ENCODE results near the gene LGR4. TPM values are rescaled to one million over a fixed set of nuclear protein-coding genes. Genes with fewer than 3 reads are reported as not detected.

LGR4 gene
- total and polyA plus RNA-seq, 2 of the 13 experiments (the other 11 are each of a cell fraction or from before 2014, with no cell fraction given), result 42.1 to 68.7 TPM

DNA sequence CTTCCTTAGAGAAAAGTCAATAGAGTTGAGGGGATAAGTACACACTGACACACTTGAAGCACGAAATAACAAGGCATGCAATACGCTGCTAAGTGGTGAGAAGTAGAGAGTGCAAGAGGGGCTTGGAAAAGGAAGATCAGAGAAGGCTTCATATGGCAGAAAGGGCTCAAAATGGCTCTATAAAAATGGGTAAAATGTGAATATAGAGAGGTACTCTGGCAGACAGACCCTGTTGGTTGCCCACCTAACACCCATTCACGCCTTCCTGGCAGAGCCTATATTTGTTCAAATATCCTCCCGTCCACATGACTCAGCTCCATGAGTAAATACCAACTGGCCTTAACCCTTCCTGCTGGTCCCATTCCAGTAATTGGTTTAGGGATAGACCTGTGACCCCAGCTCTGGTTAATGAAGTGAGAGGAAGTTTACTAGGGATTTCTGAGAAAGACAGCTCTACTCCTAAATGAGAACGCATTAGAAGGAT, 70.7 kb downstream of the LGR4 start (continued):
- TF ChIP-seq ZNF251 (CRISPR knock-in tag; IDR thresholded peaks at IDR 0.05) (no peak), FOXK2 (IDR thresholded peaks at IDR 0.05) (no peak), RBM39 (IDR thresholded peaks at IDR 0.05; ENCODE audit: low read depth, low read length, poor library complexity, severe bottlenecking) (no peak), MBD4 (IDR thresholded peaks at IDR 0.05; ENCODE audit: borderline replicate concordance, low read length) (no peak), ZNF34 (CRISPR knock-in tag; IDR thresholded peaks at IDR 0.05; ENCODE audit: borderline replicate concordance) (no peak), FOXM1 (CRISPR knock-in tag; IDR thresholded peaks at IDR 0.05) (no peak), ZNF335 (CRISPR knock-in tag; IDR thresholded peaks at IDR 0.05) (no peak; the same call in 1 of the 2 replicates), ZNF260 (CRISPR knock-in tag; IDR thresholded peaks at IDR 0.05; ENCODE audit: borderline replicate concordance, low read depth) (no peak), NFE2L2 (IDR thresholded peaks at IDR 0.05; ENCODE audit: low read length) (peak; percentile 24; the same call in 1 of the 2 replicates), PLRG1 (conservative IDR thresholded peaks at IDR 0.05) (no peak), ZNF556 (CRISPR knock-in tag; IDR thresholded peaks at IDR 0.05; ENCODE audit: borderline replicate concordance) (peak; percentile 40; the same call in 1 of the 2 replicates), ASH2L (IDR thresholded peaks at IDR 0.05; ENCODE audit: insufficient read length, low read depth, low read length) (peak; percentile 61), ZNF772 (CRISPR knock-in tag; IDR thresholded peaks at IDR 0.05) (peak; percentile 46; the same call in 1 of the 2 replicates), ZFP36L1 (CRISPR knock-in tag; IDR thresholded peaks at IDR 0.05) (no peak), HNRNPUL1 (IDR thresholded peaks at IDR 0.05; ENCODE audit: low read depth, low read length) (no peak)
- TF ChIP-seq, protein P1, sequence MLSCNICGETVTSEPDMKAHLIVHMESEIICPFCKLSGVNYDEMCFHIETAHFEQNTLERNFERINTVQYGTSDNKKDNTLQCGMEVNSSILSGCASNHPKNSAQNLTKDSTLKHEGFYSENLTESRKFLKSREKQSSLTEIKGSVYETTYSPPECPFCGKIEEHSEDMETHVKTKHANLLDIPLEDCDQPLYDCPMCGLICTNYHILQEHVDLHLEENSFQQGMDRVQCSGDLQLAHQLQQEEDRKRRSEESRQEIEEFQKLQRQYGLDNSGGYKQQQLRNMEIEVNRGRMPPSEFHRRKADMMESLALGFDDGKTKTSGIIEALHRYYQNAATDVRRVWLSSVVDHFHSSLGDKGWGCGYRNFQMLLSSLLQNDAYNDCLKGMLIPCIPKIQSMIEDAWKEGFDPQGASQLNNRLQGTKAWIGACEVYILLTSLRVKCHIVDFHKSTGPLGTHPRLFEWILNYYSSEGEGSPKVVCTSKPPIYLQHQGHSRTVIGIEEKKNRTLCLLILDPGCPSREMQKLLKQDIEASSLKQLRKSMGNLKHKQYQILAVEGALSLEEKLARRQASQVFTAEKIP (CRISPR knock-in tag; IDR thresholded peaks at IDR 0.05; ENCODE audit: borderline replicate concordance), result no peak
- TF ChIP-seq, protein P2, sequence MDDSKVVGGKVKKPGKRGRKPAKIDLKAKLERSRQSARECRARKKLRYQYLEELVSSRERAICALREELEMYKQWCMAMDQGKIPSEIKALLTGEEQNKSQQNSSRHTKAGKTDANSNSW (CRISPR knock-in tag; IDR thresholded peaks at IDR 0.05; ENCODE audit: borderline replicate concordance), result no peak
- TF ChIP-seq, protein P3, sequence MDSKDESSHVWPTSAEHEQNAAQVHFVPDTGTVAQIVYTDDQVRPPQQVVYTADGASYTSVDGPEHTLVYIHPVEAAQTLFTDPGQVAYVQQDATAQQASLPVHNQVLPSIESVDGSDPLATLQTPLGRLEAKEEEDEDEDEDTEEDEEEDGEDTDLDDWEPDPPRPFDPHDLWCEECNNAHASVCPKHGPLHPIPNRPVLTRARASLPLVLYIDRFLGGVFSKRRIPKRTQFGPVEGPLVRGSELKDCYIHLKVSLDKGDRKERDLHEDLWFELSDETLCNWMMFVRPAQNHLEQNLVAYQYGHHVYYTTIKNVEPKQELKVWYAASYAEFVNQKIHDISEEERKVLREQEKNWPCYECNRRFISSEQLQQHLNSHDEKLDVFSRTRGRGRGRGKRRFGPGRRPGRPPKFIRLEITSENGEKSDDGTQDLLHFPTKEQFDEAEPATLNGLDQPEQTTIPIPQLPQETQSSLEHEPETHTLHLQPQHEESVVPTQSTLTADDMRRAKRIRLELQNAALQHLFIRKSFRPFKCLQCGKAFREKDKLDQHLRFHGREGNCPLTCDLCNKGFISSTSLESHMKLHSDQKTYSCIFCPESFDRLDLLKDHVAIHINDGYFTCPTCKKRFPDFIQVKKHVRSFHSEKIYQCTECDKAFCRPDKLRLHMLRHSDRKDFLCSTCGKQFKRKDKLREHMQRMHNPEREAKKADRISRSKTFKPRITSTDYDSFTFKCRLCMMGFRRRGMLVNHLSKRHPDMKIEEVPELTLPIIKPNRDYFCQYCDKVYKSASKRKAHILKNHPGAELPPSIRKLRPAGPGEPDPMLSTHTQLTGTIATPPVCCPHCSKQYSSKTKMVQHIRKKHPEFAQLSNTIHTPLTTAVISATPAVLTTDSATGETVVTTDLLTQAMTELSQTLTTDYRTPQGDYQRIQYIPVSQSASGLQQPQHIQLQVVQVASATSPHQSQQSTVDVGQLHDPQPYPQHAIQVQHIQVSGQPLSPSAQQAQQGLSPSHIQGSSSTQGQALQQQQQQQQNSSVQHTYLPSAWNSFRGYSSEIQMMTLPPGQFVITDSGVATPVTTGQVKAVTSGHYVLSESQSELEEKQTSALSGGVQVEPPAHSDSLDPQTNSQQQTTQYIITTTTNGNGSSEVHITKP (CRISPR knock-in tag; IDR thresholded peaks at IDR 0.05; ENCODE audit: low read depth), result peak; percentile 31; the same call in 1 of the 2 replicates
- TF ChIP-seq, protein P4, sequence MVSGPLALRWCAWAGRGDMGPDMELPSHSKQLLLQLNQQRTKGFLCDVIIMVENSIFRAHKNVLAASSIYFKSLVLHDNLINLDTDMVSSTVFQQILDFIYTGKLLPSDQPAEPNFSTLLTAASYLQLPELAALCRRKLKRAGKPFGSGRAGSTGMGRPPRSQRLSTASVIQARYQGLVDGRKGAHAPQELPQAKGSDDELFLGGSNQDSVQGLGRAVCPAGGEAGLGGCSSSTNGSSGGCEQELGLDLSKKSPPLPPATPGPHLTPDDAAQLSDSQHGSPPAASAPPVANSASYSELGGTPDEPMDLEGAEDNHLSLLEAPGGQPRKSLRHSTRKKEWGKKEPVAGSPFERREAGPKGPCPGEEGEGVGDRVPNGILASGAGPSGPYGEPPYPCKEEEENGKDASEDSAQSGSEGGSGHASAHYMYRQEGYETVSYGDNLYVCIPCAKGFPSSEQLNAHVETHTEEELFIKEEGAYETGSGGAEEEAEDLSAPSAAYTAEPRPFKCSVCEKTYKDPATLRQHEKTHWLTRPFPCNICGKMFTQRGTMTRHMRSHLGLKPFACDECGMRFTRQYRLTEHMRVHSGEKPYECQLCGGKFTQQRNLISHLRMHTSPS (CRISPR knock-in tag; IDR thresholded peaks at IDR 0.05; ENCODE audit: low read depth), result peak; percentile 42; the same call in 1 of the 2 replicates
- TF ChIP-seq, protein P5, sequence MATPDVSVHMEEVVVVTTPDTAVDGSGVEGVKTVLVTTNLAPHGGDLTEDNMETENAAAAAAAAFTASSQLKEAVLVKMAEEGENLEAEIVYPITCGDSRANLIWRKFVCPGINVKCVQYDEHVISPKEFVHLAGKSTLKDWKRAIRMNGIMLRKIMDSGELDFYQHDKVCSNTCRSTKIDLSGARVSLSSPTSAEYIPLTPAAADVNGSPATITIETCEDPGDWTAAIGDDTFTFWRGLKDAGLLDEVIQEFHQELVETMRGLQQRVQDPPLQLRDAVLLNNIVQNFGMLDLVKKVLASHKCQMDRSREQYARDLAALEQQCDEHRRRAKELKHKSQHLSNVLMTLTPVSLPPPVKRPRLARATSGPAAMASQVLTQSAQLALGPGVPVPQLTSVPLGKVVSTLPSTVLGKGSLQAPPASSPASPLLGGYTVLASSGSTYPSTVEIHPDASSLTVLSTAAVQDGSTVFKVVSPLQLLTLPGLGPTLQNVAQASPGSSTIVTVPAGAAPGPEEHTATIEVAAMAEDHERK (CRISPR knock-in tag; IDR thresholded peaks at IDR 0.05; ENCODE audit: low read depth), result no peak

All from HepG2 (cell line).